Measurements from ENCODE around the gene ABCD1. TPM values are rescaled to one million over a fixed set of nuclear protein-coding genes. Genes with fewer than 3 reads are reported as not detected.

ABCD1 gene
- total and polyA plus RNA-seq, 9 of the 15 experiments (the other 6 are each of a cell fraction or from before 2014, with no cell fraction given): 0.07 to 6.9 (median 2.2) TPM

DNA sequence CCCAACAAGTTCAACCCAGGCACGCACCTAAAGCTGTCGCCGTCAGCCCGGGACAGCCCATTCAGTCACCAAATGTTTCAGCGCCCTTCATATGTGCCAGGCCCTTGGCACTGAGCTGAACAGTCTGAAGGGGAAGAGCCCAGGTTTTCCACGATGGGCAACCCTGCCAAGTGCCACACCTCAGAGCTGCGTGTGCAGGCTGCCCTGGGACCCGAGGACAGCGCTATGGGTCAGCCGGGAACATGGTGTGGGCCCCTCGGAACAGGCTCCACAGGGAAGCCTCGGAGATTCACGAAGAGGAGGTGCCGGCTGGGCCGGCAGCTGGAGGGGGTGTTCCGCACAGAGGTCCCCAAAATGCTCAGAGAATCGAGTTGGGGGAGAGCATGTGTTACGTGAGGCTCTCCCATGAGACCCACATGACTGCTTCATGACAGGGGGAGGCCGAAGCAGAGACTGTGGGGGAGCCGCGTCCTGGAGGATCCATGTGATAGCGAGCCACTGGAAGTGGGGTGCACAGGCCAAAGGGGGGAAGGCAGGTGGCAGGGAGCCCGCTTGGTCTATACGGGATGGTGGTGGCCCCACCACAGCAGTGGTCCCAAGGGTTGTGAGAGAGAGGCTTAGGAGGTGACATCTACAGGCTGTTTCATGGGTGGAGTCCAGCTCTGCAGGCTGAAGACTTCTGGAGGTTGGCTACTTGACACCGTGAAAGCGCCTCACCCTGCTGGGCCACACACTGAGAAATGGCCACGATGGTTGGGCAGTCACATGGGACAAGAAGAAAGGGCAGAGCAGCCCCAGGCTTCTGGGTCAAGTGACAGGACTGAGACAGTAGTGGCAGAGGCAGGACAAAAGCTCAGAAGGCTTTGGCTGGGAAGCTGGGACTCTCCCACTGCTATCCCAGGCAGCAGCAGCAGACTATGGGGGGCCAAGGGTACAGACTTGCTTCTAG is 14.7 kb upstream of the ABCD1 start:
- no TSS peak for BruUV-seq (replicated peaks)
- Histone ChIP-seq H3K4me3 (no peak overlapping the region), H3K27me3 (ENCODE audit: control insufficient read depth in 2 of 2, insufficient read depth in 2 of 2, low read length in 2 of 2) (no peaks in the 10 kb centered on the region), H3K27ac (ENCODE audit: extremely low read depth, low read depth, low read length) (no peak overlapping the region), H3K79me2 (ENCODE audit: control insufficient read depth, insufficient read depth, low read length) (peaks cover 9% of the 10 kb centered on the region; the same call in 1 of the 3 replicates), H3K36me3 (ENCODE audit: control insufficient read depth, insufficient read depth, low read length) (peaks cover 76% of the 10 kb centered on the region; the same call in 2 of the 3 replicates), H3K9ac (ENCODE audit: insufficient read depth in 1 of 2, low read depth in 2 of 2, low read length in 2 of 2) (no peak overlapping the region), H3K9me3 (replicated peaks; ENCODE audit: control insufficient read depth, insufficient read depth, low read depth, low read length) (no peaks in the 10 kb centered on the region), H2AFZ (ENCODE audit: low read depth, low read length) (no peak overlapping the region), H3K4me1 (replicated peaks in 1 of 2; ENCODE audit: control insufficient read depth in 2 of 2, insufficient read depth in 2 of 2, low read length in 2 of 2) (peaks cover 3 to 13% of the 10 kb centered on the region in 2 experiments; a peak in 4 of 5 replicates), H4K20me1 (replicated peaks; ENCODE audit: control insufficient read depth, insufficient read depth, low read length) (no peaks in the 10 kb centered on the region; the same call in 1 of the 2 replicates), H3K9me1 (ENCODE audit: control insufficient read depth, insufficient read depth, low read length) (peaks cover 3% of the 10 kb centered on the region), H3K4me2 (ENCODE audit: insufficient read depth, low read length) (no peak overlapping the region)
- FAIRE-seq (no peak), ATAC-seq (no peak), DNase-seq (ENCODE audit: extremely low read depth in 1 of 4, low spot score in 3 of 4) (no peak)
- intact Hi-C loops (cut with micrococcal nuclease) (loop anchor here (2.0 kb wide), 1 partner anchor 99 kb away; no protein-coding TSS in a partner anchor), in situ Hi-C loops (cut with MboI) (no loop called here)
- ChIA-PET POLR2A (interaction anchor here (0.6 to 1.5 kb wide), 3 partner anchors 11 to 1143 kb away, joined by 3 to 4 read pairs (median 4); no protein-coding TSS in a partner anchor), CTCF (ENCODE audit: low intra/inter-chr PET ratio) (interaction anchor here (3.0 kb wide), 1 partner anchor 171 kb away, joined by 14 read pairs; no protein-coding TSS in a partner anchor)
- 82% methylated on average over 13 of the region's 27 CpGs for WGBS (ENCODE audit: insufficient coverage, low coverage, missing lambda C conversion rate)
- no peak for TF ChIP-seq TAL1 (IDR thresholded peaks at IDR 0.05)
- peak; percentile 55 for TF ChIP-seq RBFOX2 (IDR thresholded peaks at IDR 0.05; ENCODE audit: low read depth, low read length)

DNA sequence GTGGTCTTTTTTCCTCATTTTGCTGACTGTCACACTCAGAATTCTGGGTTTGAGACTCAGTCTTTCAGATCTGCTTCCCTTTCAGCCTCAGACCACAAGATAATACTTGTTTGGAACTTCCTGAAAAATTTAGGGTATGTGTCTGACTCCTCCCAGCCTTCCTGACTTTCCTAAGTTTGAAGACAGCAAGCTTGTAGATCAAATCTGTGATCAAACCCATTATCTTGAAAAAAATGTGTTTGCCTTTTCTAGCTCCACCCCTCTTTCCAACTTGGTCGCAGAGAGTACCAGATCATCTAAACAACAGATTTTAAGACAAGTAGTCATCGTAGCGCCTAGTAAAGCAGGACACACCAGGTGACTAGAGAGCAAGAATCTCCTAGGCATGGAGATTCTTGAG is 10.4 kb upstream of the ABCD1 start:
- 51% methylated on average over 3 of the region's 3 CpGs for WGBS (ENCODE audit: insufficient coverage, low coverage, missing lambda C conversion rate)
- H3K9me3 ChIP-seq (replicated peaks; ENCODE audit: control insufficient read depth, insufficient read depth, low read depth, low read length): no peaks in the 10 kb centered on the region
- peaks cover 14% of the 10 kb centered on the region; the same call in 2 of the 3 replicates for H3K79me2 ChIP-seq (ENCODE audit: control insufficient read depth, insufficient read depth, low read length)
- in situ Hi-C loops (cut with MboI) (no loop called here), intact Hi-C loops (cut with micrococcal nuclease) (no loop called here)
- BruUV-seq (replicated peaks): no TSS peak
- H4K20me1 ChIP-seq (replicated peaks; ENCODE audit: control insufficient read depth, insufficient read depth, low read length): no peaks in the 10 kb centered on the region
- H3K4me3 ChIP-seq: no peak overlapping the region
- DNase-seq (ENCODE audit: extremely low read depth in 1 of 4, low spot score in 3 of 4) (no peak), FAIRE-seq (no peak), ATAC-seq (no peak)
- H3K27ac ChIP-seq (ENCODE audit: extremely low read depth, low read depth, low read length): no peak overlapping the region
- H2AFZ ChIP-seq (ENCODE audit: low read depth, low read length): no peak overlapping the region
- peaks cover 80% of the 10 kb centered on the region; the same call in 2 of the 3 replicates for H3K36me3 ChIP-seq (ENCODE audit: control insufficient read depth, insufficient read depth, low read length)
- H3K4me2 ChIP-seq (ENCODE audit: insufficient read depth, low read length): no peak overlapping the region
- H3K27me3 ChIP-seq (ENCODE audit: control insufficient read depth in 2 of 2, insufficient read depth in 2 of 2, low read length in 2 of 2): no peaks in the 10 kb centered on the region
- peaks cover 0 to 6% of the 10 kb centered on the region in 2 experiments; a peak in 2 of 5 replicates for H3K4me1 ChIP-seq (replicated peaks in 1 of 2; ENCODE audit: control insufficient read depth in 2 of 2, insufficient read depth in 2 of 2, low read length in 2 of 2)
- H3K9me1 ChIP-seq (ENCODE audit: control insufficient read depth, insufficient read depth, low read length): peaks cover 3% of the 10 kb centered on the region
- ChIA-PET CTCF (ENCODE audit: low intra/inter-chr PET ratio) (interaction anchor here (0.7 kb wide), 1 partner anchor 239 kb away, joined by 3 read pairs; no protein-coding TSS in a partner anchor), POLR2A (interaction anchor here (0.6 to 1.1 kb wide), 4 partner anchors 12 to 215 kb away, joined by 3 read pairs; no protein-coding TSS in a partner anchor)
- H3K9ac ChIP-seq (ENCODE audit: insufficient read depth in 1 of 2, low read depth in 2 of 2, low read length in 2 of 2): no peak overlapping the region
- TF ChIP-seq RREB1 (CRISPR knock-in tag; IDR thresholded peaks at IDR 0.05) (no peak), GTF2E2 (tag; IDR thresholded peaks at IDR 0.05) (no peak), HMGN3 (IDR thresholded peaks at IDR 0.05; ENCODE audit: borderline replicate concordance, extremely low read depth, insufficient read length, low read depth, low read length) (no peak)
- TF ChIP-seq, protein P1, sequence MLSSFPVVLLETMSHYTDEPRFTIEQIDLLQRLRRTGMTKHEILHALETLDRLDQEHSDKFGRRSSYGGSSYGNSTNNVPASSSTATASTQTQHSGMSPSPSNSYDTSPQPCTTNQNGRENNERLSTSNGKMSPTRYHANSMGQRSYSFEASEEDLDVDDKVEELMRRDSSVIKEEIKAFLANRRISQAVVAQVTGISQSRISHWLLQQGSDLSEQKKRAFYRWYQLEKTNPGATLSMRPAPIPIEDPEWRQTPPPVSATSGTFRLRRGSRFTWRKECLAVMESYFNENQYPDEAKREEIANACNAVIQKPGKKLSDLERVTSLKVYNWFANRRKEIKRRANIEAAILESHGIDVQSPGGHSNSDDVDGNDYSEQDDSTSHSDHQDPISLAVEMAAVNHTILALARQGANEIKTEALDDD (IDR thresholded peaks at IDR 0.05): peak; percentile 57; the same call in 1 of the 2 replicates
